AG09309 (cell line): ENCODE results near the gene SLC12A8.

Experiments used
- DNase-seq: peaks from one replicate; pipeline ENCODE4 v3.0.0-alpha.2; 2010; ENCODE audit warnings: low read depth
- H3K4me3 ChIP-seq: 2 replicates; pipeline ENCODE4 v1.5.1; 2011; ENCODE audit warnings: mild to moderate bottlenecking, low read depth, low read length, moderate library complexity; ENCODE audit not compliant: control insufficient read depth
- TF ChIP-seq, protein P1 (sequence below): IDR thresholded peaks from 2 replicates; pipeline ENCODE4 v1.5.1; 2011; ENCODE audit warnings: mild to moderate bottlenecking, low read depth, low read length, inconsistent platforms; ENCODE audit not compliant: insufficient read depth, control insufficient read depth; ENCODE audit errors: missing control alignments

SLC12A8 gene

DNA sequence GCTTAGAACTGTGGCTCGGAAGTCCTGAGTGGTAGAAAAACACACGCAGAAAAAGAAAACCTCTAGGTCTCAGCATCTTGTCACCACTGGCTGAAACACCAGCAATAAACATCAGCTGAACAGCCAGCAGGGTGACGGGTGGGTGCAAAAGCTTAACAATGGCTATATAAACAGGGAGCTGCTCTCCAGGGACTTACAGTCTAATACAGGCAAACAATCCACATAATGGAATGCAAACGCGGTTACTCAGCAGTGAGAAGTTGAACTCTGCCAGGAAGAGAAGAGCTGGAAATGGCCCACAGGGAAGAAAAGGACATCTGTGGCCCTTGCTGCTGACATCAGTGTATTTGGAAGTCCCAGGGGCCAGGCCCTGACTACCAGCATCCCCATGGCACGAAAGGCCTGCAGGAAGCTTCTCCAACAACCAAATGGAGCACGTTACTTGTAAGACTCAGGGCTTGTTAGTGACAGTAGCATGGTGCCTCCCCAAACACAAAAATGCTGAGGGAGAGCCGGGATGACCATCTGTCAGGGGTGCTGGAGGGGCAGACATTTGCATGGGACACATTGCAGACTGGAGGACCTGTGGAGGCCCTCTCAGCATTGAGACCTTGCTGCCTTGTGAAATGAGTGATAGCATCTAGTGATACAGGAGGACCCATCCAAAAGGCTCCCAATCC, 159.8 kb downstream of the SLC12A8 start:
- TF ChIP-seq, protein P1, sequence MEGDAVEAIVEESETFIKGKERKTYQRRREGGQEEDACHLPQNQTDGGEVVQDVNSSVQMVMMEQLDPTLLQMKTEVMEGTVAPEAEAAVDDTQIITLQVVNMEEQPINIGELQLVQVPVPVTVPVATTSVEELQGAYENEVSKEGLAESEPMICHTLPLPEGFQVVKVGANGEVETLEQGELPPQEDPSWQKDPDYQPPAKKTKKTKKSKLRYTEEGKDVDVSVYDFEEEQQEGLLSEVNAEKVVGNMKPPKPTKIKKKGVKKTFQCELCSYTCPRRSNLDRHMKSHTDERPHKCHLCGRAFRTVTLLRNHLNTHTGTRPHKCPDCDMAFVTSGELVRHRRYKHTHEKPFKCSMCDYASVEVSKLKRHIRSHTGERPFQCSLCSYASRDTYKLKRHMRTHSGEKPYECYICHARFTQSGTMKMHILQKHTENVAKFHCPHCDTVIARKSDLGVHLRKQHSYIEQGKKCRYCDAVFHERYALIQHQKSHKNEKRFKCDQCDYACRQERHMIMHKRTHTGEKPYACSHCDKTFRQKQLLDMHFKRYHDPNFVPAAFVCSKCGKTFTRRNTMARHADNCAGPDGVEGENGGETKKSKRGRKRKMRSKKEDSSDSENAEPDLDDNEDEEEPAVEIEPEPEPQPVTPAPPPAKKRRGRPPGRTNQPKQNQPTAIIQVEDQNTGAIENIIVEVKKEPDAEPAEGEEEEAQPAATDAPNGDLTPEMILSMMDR: no peak
- H3K4me3 ChIP-seq: peak overlapping the region; percentile 59
- peak; percentile 73 for DNase-seq

DNA sequence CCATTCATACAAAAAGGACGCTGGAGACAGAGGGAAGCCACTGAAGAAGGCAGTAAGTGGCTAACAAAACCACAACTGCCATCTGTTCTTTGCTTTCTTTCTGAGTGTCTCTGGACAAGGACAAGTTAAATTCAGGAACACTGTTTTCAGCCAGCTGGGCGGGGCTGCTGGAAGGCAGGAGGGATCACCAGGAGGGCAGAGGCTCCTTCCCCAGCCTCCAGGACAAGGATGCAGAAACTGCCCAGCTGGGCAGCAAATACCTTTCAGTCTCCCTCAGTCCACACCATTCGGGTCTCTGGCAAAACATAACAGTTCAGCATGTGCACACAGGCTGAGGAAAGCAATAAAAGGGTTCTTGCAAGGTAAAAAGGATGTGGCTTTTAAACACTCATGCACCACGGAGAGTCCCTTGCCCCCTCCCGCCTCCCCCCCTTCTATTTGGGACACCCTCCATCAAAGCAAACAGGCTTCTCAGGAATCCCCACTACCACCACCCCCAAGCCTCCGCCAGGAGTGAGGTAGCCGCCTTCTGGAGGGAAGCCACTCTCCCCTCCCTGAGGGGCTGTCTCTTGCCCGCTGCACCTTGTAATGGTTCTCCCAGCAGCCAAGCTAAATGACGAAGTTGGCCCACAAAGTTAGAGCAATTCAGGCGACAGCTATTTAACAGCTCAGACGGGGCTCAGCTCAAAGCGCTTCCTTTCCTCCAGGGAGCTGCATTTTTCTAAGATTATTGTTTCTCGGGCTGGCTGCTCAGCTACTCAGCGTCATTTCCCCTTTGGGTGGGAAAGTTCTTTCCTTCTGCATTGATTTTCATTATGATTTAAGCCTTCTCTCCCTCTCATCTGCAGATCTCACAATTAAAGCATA, 160.6 kb downstream of the SLC12A8 start:
- peak overlapping the region; percentile 59 for H3K4me3 ChIP-seq
- peak; percentile 64 for DNase-seq
- TF ChIP-seq, protein P1: no peak

DNA sequence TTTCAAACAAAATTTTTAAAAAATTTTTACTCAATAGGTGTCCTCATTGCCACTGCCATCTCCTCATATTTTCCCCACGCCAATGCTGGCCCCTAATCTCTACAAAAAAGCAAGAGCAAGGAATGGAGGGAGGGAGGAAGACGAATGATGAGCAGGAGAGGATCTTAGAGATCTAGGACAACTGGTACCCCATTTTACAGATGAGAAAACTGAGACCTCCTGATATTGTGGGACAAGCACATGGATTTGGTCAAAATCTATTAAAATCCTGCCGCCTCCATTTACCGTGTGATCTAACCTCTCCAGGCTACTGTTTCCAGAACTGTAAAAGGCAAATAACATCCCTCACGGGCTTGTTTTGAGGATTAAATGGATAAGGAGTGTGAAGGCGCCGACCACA, 161.3 kb downstream of the SLC12A8 start:
- H3K4me3 ChIP-seq: peak overlapping the region; percentile 59
- TF ChIP-seq, protein P1: no peak
- no peak for DNase-seq

DNA sequence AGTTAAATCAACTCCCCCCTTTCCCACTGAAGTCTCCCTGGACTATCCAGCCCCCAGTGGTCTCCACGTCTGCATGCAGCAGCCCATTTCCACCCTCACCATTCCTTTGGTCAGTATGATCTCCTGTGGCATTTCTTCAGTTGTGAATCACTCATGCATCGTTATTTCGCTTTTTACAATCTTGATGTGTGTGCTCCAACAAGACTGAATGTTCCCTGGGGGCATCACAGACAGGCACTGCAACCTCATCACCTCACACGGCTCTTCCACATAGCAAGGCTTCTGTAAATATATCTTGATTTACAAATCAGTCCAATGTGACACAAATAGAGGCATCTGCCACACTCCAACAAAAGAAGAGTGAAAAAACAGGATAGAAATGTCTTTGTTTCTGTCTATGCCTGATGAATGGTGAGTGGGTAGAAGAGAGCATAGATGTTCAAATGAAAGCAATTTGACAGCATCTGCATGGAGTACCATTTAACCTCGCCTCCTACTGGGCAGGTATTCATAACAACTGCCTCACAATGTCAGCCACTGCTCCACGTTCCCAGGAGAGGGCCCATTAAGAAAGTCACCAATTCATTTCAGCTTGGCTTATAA, 162.0 kb downstream of the SLC12A8 start:
- DNase-seq: no peak
- H3K4me3 ChIP-seq: no peak overlapping the region
- TF ChIP-seq, protein P1: peak; percentile 4

DNA sequence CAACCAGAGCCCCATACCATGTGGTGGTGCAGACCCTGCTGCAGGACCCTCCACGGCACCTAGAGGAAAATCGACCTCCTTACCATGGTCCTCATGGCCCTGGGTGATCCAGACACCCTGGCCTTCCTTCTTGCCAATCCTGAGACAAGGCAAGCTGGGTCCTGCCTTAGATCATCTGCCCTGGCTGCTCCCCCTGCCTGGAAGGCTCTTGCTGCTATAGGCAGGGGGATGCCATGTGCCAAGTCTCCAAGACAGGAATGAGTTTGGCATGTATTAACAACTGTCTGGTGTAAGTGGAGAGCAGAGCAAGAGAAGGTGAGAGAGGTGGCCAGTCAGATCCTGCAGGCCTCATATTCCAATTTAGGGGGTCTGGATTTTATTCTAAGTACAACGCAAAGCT, 164.3 kb downstream of the SLC12A8 start:
- DNase-seq: no peak
- TF ChIP-seq, protein P1: no peak
- no peak overlapping the region for H3K4me3 ChIP-seq

DNA sequence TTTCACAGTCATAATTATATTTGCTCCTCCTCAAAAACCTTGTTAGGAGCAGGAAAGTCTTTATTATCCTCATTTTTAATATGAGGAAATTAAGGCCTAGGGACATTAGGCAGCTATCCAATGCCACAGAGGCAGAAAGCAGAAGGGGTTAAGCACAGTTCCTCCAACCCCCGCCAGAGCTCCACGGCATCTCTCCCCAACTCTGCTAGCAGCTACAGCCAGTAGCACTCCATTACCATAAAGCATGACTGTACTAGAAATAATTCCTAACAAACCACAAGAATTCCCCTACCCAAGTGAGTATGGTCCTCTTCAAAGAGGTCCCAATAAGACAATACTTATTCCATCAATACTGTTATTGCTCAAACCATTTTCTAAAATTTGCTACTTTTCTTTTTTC, 166.6 kb downstream of the SLC12A8 start:
- DNase-seq: peak; percentile 39
- no peak overlapping the region for H3K4me3 ChIP-seq
- TF ChIP-seq, protein P1: peak; percentile 55
